Nephron progenitor cell (in vitro differentiated cells): ENCODE results near the gene CDK5.

Experiments used
- DNase-seq: peaks from one replicate; pipeline ENCODE4 v3.0.0; 2021
- H3K27ac Mint-ChIP-seq: 2 replicates; pipeline ENCODE4 v1.8.0; 2021; ENCODE audit warnings: mild to moderate bottlenecking, moderate library complexity, mixed read lengths
- H3K27me3 Mint-ChIP-seq: 2 replicates; pipeline ENCODE4 v1.8.0; 2021; ENCODE audit warnings: mild to moderate bottlenecking, low read depth, mixed read lengths; ENCODE audit not compliant: poor library complexity
- H3K36me3 Mint-ChIP-seq: 2 replicates; pipeline ENCODE4 v1.8.0; 2021; ENCODE audit warnings: low read depth, mixed read lengths
- H3K4me1 Mint-ChIP-seq: 2 replicates; pipeline ENCODE4 v1.8.0; 2021; ENCODE audit warnings: mixed read lengths
- H3K4me3 Mint-ChIP-seq: 2 replicates; pipeline ENCODE4 v1.8.0; 2021; ENCODE audit warnings: mild to moderate bottlenecking, moderate library complexity, mixed read lengths
- H3K9me3 Mint-ChIP-seq: 2 replicates; pipeline ENCODE4 v1.8.0; 2021; ENCODE audit warnings: mild to moderate bottlenecking, moderate library complexity, mixed read lengths
- TF ChIP-seq, protein P1 (sequence below): fragments of 200-600 bp; sonication (generic); IDR thresholded peaks from 2 replicates; pipeline ENCODE4 v1.5.0; 2021; ENCODE audit warnings: antibody characterized with exemption

CDK5 gene

GRCh38 chr7:151065516-151065915 lies 7.8 kb upstream of the CDK5 start:
- Mint-ChIP-seq H3K4me3 (no peak overlapping the region), H3K9me3 (no peaks in the 10 kb centered on the region), H3K27ac (no peak overlapping the region), H3K27me3 (peaks cover 12% of the 10 kb centered on the region), H3K36me3 (peaks cover 21% of the 10 kb centered on the region), H3K4me1 (peaks cover 23% of the 10 kb centered on the region)
- DNase-seq: no peak
- TF ChIP-seq, protein P1, sequence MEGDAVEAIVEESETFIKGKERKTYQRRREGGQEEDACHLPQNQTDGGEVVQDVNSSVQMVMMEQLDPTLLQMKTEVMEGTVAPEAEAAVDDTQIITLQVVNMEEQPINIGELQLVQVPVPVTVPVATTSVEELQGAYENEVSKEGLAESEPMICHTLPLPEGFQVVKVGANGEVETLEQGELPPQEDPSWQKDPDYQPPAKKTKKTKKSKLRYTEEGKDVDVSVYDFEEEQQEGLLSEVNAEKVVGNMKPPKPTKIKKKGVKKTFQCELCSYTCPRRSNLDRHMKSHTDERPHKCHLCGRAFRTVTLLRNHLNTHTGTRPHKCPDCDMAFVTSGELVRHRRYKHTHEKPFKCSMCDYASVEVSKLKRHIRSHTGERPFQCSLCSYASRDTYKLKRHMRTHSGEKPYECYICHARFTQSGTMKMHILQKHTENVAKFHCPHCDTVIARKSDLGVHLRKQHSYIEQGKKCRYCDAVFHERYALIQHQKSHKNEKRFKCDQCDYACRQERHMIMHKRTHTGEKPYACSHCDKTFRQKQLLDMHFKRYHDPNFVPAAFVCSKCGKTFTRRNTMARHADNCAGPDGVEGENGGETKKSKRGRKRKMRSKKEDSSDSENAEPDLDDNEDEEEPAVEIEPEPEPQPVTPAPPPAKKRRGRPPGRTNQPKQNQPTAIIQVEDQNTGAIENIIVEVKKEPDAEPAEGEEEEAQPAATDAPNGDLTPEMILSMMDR: no peak

DNA sequence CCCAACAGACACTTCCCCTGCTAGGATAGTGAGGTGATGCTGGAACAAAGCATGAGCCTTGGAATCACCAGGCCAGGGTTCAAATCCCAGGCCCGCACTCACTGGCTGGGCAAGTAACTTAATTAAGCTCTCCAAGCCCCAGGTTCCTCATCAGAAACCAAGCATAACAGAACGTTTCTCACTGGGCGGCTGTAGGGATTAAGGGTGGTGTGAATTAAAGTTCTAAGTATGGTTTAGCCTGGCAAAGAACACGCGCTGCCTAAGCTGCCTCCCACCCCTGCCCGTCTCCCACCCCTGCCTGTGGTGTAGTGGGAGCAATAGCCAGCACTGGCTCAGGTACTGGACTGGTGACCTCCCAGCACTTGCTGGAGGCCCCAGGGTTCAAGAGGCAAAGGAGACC lies 7.3 kb upstream of the CDK5 start:
- peaks cover 28% of the 10 kb centered on the region for H3K4me1 Mint-ChIP-seq
- no peak for DNase-seq
- H3K27me3 Mint-ChIP-seq: peaks cover 12% of the 10 kb centered on the region
- H3K36me3 Mint-ChIP-seq: peaks cover 21% of the 10 kb centered on the region
- H3K27ac Mint-ChIP-seq: no peak overlapping the region
- TF ChIP-seq, protein P1: no peak
- H3K9me3 Mint-ChIP-seq: no peaks in the 10 kb centered on the region
- H3K4me3 Mint-ChIP-seq: no peak overlapping the region

DNA sequence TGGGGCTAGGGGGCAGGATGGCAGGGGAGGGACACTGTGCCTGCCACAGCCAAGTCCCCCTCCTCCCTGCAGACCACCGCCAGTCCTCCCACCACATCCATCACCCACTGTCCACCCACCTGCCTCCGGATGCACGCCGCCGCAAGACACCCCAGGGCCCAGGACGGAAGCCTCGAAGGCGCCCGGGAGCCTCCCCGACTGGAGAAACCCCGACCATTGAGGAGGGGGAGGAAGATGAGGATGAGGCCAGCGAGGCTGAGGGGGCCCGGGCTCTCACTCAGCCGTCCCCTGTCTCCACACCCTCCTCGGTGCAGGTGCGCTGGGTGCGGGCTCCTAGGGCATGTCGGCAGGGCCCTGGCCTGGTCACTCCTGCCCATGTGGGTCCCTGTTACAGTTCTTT lies 6.8 kb upstream of the CDK5 start:
- no peak overlapping the region for H3K27ac Mint-ChIP-seq
- H3K27me3 Mint-ChIP-seq: peaks cover 12% of the 10 kb centered on the region
- no peak overlapping the region for H3K4me3 Mint-ChIP-seq
- TF ChIP-seq, protein P1: no peak
- H3K36me3 Mint-ChIP-seq: peaks cover 20% of the 10 kb centered on the region
- H3K9me3 Mint-ChIP-seq: no peaks in the 10 kb centered on the region
- no peak for DNase-seq
- H3K4me1 Mint-ChIP-seq: peaks cover 28% of the 10 kb centered on the region

DNA sequence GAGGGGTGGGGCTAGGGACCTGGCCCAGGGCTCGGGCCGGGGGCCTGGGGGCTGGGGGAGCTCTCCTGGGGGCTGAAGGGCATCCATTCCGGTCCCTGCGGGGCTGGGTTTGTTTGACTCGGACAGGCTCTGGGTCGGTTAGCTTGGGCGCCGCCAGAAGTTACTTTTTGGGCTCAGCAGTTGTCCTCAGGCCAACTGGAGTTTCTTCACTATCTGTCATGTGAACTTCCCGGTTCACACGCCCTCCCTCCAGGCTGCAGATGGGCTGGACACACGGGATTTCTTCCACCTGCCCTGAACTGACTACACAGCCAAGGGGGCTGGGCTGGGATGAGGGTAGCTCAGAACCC lies 5.5 kb upstream of the CDK5 start:
- no peak for DNase-seq
- peaks cover 12% of the 10 kb centered on the region for H3K27me3 Mint-ChIP-seq
- TF ChIP-seq, protein P1: no peak
- no peaks in the 10 kb centered on the region for H3K9me3 Mint-ChIP-seq
- H3K4me3 Mint-ChIP-seq: peak overlapping the region; percentile 48
- H3K27ac Mint-ChIP-seq: no peak overlapping the region
- H3K4me1 Mint-ChIP-seq: peaks cover 38% of the 10 kb centered on the region
- H3K36me3 Mint-ChIP-seq: peaks cover 14% of the 10 kb centered on the region

DNA sequence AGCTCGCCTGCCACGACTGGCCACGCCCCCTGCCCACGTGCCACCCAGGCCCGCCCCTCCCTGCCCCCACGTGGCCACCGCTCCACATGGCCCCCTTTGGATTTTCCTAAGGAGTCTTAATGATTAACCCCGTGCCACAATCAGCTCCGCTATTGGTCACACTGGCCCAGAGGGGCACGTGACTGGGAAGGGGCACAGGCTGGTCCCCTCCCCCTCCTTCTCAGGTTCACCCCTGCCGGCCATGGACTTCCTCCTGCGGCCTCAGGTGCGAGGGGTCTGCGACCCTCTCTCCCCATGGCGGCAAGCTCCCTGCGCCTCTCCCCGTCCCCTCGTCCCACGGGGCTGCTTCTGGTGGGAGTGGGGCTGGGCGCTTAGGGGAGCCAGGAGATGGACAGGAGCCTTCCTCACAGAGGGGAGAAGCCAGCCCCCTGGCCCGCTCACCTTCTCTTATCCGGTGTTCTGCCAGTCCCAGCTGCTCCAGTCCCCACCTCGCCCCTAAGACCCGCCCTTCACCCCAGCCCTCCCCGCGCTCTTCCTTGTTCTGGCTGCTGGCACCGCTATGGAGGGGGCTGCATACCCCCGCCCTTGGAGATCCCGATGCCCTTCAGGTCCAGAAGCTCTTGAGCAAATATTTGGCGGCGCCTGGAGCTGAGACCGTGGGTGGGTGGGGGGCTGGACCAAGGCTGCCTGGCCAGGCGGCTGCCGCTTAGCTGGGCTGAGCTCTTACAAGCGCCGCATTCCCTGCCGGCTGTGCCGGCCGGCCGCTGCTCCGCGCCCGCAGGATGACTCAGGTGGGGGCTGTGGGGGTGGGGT lies 4.9 kb upstream of the CDK5 start:
- peaks cover 38% of the 10 kb centered on the region for H3K4me1 Mint-ChIP-seq
- H3K36me3 Mint-ChIP-seq: peaks cover 8% of the 10 kb centered on the region
- peaks cover 13% of the 10 kb centered on the region for H3K27me3 Mint-ChIP-seq
- H3K27ac Mint-ChIP-seq: no peak overlapping the region
- TF ChIP-seq, protein P1: no peak
- peak overlapping the region; percentile 62 for H3K4me3 Mint-ChIP-seq
- peak; percentile 90 for DNase-seq
- no peaks in the 10 kb centered on the region for H3K9me3 Mint-ChIP-seq

DNA sequence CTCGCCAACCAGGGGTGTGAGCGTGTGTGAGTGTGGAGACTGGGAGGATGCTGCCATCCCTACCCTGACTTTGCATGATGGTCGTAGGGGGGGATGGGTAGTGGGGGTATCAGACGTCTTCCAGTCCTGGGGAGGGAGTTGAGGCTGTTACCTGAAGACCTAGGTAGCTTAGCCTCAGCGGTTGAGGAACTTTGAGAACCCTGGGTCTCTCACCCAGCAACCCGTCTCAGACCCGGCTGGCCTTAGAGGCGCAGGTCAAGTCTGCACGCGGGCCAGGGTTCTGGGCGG lies 4.4 kb upstream of the CDK5 start:
- H3K27ac Mint-ChIP-seq: no peak overlapping the region
- peak overlapping the region; percentile 92 for H3K4me3 Mint-ChIP-seq
- TF ChIP-seq, protein P1: no peak
- H3K9me3 Mint-ChIP-seq: no peaks in the 10 kb centered on the region
- peaks cover 18% of the 10 kb centered on the region for H3K27me3 Mint-ChIP-seq
- H3K4me1 Mint-ChIP-seq: peaks cover 44% of the 10 kb centered on the region
- no peak for DNase-seq
- peaks cover 4% of the 10 kb centered on the region for H3K36me3 Mint-ChIP-seq
